Calu3 (cell line): Measurements from ENCODE around the gene TF. TPM values are rescaled to one million over a fixed set of nuclear protein-coding genes. Genes with fewer than 3 reads are reported as not detected.

Source experiments
- BruUV-seq: library from RNA; stranded (reverse); fragments of 400-500 nt; replicated peaks from 2 replicates; lab custom pipeline; 2021; lab: Mats Ljungman, UMichigan
- CTCF ChIA-PET: fragments of 300-600 bp; sonication (Branson Sonifier 250); formaldehyde crosslinking; loops from one replicate; lab custom pipeline; 2022; ENCODE audit warnings: antibody characterized with exemption; lab: Charles Lee
- DNase-seq: peaks from one replicate; pipeline ENCODE4 v3.0.0; 2022
- H3K27ac Mint-ChIP-seq: one replicate; pipeline ENCODE4 v1.8.0; 2022; ENCODE audit warnings: mixed read lengths; ENCODE audit not compliant: unreplicated experiment
- H3K27me3 Mint-ChIP-seq: one replicate; pipeline ENCODE4 v1.8.0; 2022; ENCODE audit warnings: mixed read lengths; ENCODE audit not compliant: unreplicated experiment
- H3K36me3 Mint-ChIP-seq: one replicate; pipeline ENCODE4 v1.8.0; 2022; ENCODE audit warnings: mild to moderate bottlenecking, moderate library complexity, mixed read lengths; ENCODE audit not compliant: insufficient read depth, unreplicated experiment
- H3K4me1 Mint-ChIP-seq: one replicate; pipeline ENCODE4 v1.8.0; 2022; ENCODE audit warnings: mild to moderate bottlenecking, low read depth, mixed read lengths; ENCODE audit not compliant: unreplicated experiment
- H3K4me3 Mint-ChIP-seq: one replicate; pipeline ENCODE4 v1.8.0; 2022; ENCODE audit warnings: mild to moderate bottlenecking, low read depth, moderate library complexity, mixed read lengths; ENCODE audit not compliant: unreplicated experiment
- H3K9me3 Mint-ChIP-seq: one replicate; pipeline ENCODE4 v1.8.0; 2022; ENCODE audit warnings: low read depth, mixed read lengths; ENCODE audit not compliant: unreplicated experiment
- CTCF ChIP-seq: fragments of 200-600 bp; IDR thresholded peaks from one replicate; pipeline ENCODE4 v1.8.0; 2022; ENCODE audit warnings: antibody characterized with exemption; ENCODE audit not compliant: unreplicated experiment
- intact Hi-C: fragments of 100-400 bp; cut with micrococcal nuclease; formaldehyde crosslinking; loops from one replicate; pipeline ENCODE4 v1.10.0; 2022; ENCODE audit not compliant: unreplicated experiment
- total RNA-seq: library from RNA; stranded (reverse); gene quantifications from 2 replicates; pipeline ENCODE4 v1.2.3, GENCODE V29; 2022

The TF gene
- total RNA-seq, 1 experiment from 2014 or later: 1.1 TPM

- CTCF ChIA-PET: no interaction called here
- H3K27ac Mint-ChIP-seq: no peak overlapping the region
Observed at GRCh38 chr3:133838296-133838789, 92.2 kb downstream of the TF start.

GRCh38 chr3:133838916-133839800 is 93.0 kb downstream of the TF start:
- no peak for TF ChIP-seq CTCF
- CTCF ChIA-PET: no interaction called here
- H3K4me3 Mint-ChIP-seq: no peak overlapping the region
- H3K9me3 Mint-ChIP-seq: no peaks in the 10 kb centered on the region
- no peak overlapping the region for H3K27ac Mint-ChIP-seq
- H3K27me3 Mint-ChIP-seq: peaks cover 33% of the 10 kb centered on the region
- no peaks in the 10 kb centered on the region for H3K4me1 Mint-ChIP-seq
- intact Hi-C loops: no loop called here
- no peak for DNase-seq
- BruUV-seq: no TSS peak
- H3K36me3 Mint-ChIP-seq: no peaks in the 10 kb centered on the region

More at GRCh38 chr3:133838296-133838789, 92.2 kb downstream of the TF start:
- H3K27me3 Mint-ChIP-seq: peaks cover 26% of the 10 kb centered on the region
- intact Hi-C loops: no loop called here
- no peak overlapping the region for H3K4me3 Mint-ChIP-seq
- no peaks in the 10 kb centered on the region for H3K36me3 Mint-ChIP-seq
- H3K4me1 Mint-ChIP-seq: no peaks in the 10 kb centered on the region
- H3K9me3 Mint-ChIP-seq: no peaks in the 10 kb centered on the region
- BruUV-seq: no TSS peak
- TF ChIP-seq CTCF: no peak
- DNase-seq: no peak

- CTCF ChIA-PET: interaction anchor here (0.7 to 1.5 kb wide), 3 partner anchors 13 to 218 kb away, joined by 4 read pairs; no protein-coding TSS in a partner anchor
- BruUV-seq: no TSS peak
- Mint-ChIP-seq H3K4me3 (no peak overlapping the region), H3K36me3 (no peaks in the 10 kb centered on the region), H3K27ac (no peak overlapping the region), H3K4me1 (no peaks in the 10 kb centered on the region), H3K9me3 (no peaks in the 10 kb centered on the region), H3K27me3 (peaks cover 40% of the 10 kb centered on the region)
- TF ChIP-seq CTCF: no peak
- DNase-seq: no peak
- intact Hi-C loops: no loop called here
Observed at GRCh38 chr3:133840055-133840737, 94.0 kb downstream of the TF start.

GRCh38 chr3:133840767-133841166 is 94.6 kb downstream of the TF start:
- DNase-seq: no peak
- intact Hi-C loops: no loop called here
- no peak overlapping the region for H3K27ac Mint-ChIP-seq
- no peaks in the 10 kb centered on the region for H3K9me3 Mint-ChIP-seq
- no peak for TF ChIP-seq CTCF
- no peaks in the 10 kb centered on the region for H3K36me3 Mint-ChIP-seq
- CTCF ChIA-PET: interaction anchor here (0.7 to 1.5 kb wide), 2 partner anchors 14 to 20 kb away, joined by 4 read pairs; no protein-coding TSS in a partner anchor
- H3K27me3 Mint-ChIP-seq: peaks cover 40% of the 10 kb centered on the region
- BruUV-seq: no TSS peak
- no peaks in the 10 kb centered on the region for H3K4me1 Mint-ChIP-seq
- H3K4me3 Mint-ChIP-seq: no peak overlapping the region
